ENCODE measurements around the gene HSDL1. TPM values are rescaled to one million over a fixed set of nuclear protein-coding genes. Genes with fewer than 3 reads are reported as not detected.
"Not testable (repeated sequence)": the region's sequence is repeated elsewhere in the genome, so short reads cannot be mapped to it uniquely, and the experiment has no call there.

HSDL1 gene
- total and polyA plus RNA-seq, 4 donors: 3.0 to 9.6 (median 5.3) TPM

DNA sequence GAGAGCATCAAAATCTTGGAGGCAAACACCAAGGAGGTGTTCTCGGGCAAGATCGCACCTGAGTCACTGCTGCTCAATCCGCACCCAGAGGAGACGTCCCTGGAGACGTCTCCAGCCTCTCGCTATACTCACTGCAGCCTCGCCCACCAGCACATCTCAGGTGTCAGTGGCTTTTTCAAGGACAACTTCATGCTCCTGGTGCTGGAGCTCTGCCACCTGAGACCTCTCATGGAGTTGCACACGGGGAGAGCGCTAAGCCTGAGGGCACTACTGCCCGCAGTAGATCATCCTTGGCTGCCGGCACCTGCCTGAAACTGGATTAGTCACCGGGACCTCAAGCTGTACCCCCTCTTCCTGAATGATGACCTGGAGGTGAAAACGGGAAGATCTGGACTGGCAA lies 25.6 kb downstream of the HSDL1 start:
- no peaks in the 10 kb centered on the region for H3K27me3 ChIP-seq (ENCODE audit: control insufficient read depth in 4 of 4, insufficient read depth in 4 of 4, low read length in 3 of 4)
- TF ChIP-seq, protein P1, sequence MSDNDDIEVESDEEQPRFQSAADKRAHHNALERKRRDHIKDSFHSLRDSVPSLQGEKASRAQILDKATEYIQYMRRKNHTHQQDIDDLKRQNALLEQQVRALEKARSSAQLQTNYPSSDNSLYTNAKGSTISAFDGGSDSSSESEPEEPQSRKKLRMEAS (IDR thresholded peaks at IDR 0.05): no peak
- TF ChIP-seq, protein P2, sequence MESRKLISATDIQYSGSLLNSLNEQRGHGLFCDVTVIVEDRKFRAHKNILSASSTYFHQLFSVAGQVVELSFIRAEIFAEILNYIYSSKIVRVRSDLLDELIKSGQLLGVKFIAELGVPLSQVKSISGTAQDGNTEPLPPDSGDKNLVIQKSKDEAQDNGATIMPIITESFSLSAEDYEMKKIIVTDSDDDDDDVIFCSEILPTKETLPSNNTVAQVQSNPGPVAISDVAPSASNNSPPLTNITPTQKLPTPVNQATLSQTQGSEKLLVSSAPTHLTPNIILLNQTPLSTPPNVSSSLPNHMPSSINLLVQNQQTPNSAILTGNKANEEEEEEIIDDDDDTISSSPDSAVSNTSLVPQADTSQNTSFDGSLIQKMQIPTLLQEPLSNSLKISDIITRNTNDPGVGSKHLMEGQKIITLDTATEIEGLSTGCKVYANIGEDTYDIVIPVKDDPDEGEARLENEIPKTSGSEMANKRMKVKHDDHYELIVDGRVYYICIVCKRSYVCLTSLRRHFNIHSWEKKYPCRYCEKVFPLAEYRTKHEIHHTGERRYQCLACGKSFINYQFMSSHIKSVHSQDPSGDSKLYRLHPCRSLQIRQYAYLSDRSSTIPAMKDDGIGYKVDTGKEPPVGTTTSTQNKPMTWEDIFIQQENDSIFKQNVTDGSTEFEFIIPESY (IDR thresholded peaks at IDR 0.05): no peak
- no peak for TF ChIP-seq RAD21 (IDR thresholded peaks at IDR 0.05)
- no peak for TF ChIP-seq EGR1 (IDR thresholded peaks at IDR 0.05; ENCODE audit: low read depth in 2 of 2)
- TF ChIP-seq TAF1 (conservative IDR thresholded peaks at IDR 0.05): no peak
- TF ChIP-seq, protein P3, sequence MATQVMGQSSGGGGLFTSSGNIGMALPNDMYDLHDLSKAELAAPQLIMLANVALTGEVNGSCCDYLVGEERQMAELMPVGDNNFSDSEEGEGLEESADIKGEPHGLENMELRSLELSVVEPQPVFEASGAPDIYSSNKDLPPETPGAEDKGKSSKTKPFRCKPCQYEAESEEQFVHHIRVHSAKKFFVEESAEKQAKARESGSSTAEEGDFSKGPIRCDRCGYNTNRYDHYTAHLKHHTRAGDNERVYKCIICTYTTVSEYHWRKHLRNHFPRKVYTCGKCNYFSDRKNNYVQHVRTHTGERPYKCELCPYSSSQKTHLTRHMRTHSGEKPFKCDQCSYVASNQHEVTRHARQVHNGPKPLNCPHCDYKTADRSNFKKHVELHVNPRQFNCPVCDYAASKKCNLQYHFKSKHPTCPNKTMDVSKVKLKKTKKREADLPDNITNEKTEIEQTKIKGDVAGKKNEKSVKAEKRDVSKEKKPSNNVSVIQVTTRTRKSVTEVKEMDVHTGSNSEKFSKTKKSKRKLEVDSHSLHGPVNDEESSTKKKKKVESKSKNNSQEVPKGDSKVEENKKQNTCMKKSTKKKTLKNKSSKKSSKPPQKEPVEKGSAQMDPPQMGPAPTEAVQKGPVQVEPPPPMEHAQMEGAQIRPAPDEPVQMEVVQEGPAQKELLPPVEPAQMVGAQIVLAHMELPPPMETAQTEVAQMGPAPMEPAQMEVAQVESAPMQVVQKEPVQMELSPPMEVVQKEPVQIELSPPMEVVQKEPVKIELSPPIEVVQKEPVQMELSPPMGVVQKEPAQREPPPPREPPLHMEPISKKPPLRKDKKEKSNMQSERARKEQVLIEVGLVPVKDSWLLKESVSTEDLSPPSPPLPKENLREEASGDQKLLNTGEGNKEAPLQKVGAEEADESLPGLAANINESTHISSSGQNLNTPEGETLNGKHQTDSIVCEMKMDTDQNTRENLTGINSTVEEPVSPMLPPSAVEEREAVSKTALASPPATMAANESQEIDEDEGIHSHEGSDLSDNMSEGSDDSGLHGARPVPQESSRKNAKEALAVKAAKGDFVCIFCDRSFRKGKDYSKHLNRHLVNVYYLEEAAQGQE (IDR thresholded peaks at IDR 0.05): no peak
- no peak for TF ChIP-seq RXRA (IDR thresholded peaks at IDR 0.05)
- no peak for TF ChIP-seq FOXA2 (IDR thresholded peaks at IDR 0.05)
- TF ChIP-seq YY1 (IDR thresholded peaks at IDR 0.05): no peak
- TF ChIP-seq, protein P4, sequence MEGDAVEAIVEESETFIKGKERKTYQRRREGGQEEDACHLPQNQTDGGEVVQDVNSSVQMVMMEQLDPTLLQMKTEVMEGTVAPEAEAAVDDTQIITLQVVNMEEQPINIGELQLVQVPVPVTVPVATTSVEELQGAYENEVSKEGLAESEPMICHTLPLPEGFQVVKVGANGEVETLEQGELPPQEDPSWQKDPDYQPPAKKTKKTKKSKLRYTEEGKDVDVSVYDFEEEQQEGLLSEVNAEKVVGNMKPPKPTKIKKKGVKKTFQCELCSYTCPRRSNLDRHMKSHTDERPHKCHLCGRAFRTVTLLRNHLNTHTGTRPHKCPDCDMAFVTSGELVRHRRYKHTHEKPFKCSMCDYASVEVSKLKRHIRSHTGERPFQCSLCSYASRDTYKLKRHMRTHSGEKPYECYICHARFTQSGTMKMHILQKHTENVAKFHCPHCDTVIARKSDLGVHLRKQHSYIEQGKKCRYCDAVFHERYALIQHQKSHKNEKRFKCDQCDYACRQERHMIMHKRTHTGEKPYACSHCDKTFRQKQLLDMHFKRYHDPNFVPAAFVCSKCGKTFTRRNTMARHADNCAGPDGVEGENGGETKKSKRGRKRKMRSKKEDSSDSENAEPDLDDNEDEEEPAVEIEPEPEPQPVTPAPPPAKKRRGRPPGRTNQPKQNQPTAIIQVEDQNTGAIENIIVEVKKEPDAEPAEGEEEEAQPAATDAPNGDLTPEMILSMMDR (IDR thresholded peaks at IDR 0.05; ENCODE audit: low read depth, low read length, missing input control): no peak
- TF ChIP-seq HNF4A (conservative IDR thresholded peaks at IDR 0.05): no peak
- no peak for TF ChIP-seq SP1 (IDR thresholded peaks at IDR 0.05)
- TF ChIP-seq, protein P5, sequence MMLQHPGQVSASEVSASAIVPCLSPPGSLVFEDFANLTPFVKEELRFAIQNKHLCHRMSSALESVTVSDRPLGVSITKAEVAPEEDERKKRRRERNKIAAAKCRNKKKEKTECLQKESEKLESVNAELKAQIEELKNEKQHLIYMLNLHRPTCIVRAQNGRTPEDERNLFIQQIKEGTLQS (IDR thresholded peaks at IDR 0.05): no peak
- WGBS: 91% methylated on average over 13 of the region's 13 CpGs
- no peak overlapping the region for H3K9ac ChIP-seq (ENCODE audit: low read depth in 1 of 2, low read length in 2 of 2)
- H3K27ac ChIP-seq (ENCODE audit: low read depth in 1 of 2, low read length in 2 of 2): no peak overlapping the region
- peaks cover 0 to 4% (median 1%) of the 10 kb centered on the region in 4 donors for H3K36me3 ChIP-seq (ENCODE audit: control insufficient read depth in 4 of 4, insufficient read depth in 3 of 4, low read depth in 1 of 4, low read length in 3 of 4)
- no peak for DNase-seq (ENCODE audit: low spot score)
- peaks cover 8 to 18% (median 13%) of the 10 kb centered on the region in 4 donors for H3K4me1 ChIP-seq (ENCODE audit: control insufficient read depth in 4 of 4, insufficient read depth in 4 of 4, low read length in 3 of 4)
- H3K4me3 ChIP-seq (ENCODE audit: low read depth in 1 of 3, low read length in 3 of 3): no peak overlapping the region
- H3K9me3 ChIP-seq (ENCODE audit: control insufficient read depth in 4 of 4, low read length in 3 of 4): no peaks in the 10 kb centered on the region

DNA sequence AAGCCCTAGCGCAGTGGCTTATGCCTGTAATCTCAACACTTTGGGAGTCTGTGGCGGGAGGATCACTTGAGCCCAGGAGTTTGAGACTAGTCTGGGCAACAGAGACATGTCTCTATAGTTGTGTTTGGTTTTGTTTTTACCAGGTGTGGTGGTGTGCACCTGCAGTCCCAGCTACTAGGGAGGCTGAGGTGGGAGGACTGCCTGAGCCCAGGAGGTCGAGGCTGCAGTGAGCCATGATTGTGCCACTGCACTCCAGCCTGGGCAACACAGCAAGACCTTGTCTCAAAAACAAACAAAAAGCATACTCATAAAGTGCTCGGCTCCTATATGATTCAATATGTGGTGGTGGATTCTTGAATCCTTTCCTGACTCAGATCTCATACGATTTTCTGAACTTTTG lies 26.7 kb downstream of the HSDL1 start:
- DNase-seq (ENCODE audit: low spot score); H3K36me3 ChIP-seq (ENCODE audit: control insufficient read depth in 4 of 4, insufficient read depth in 3 of 4, low read depth in 1 of 4, low read length in 3 of 4); H3K27me3 ChIP-seq (ENCODE audit: control insufficient read depth in 4 of 4, insufficient read depth in 4 of 4, low read length in 3 of 4); H3K4me3 ChIP-seq (ENCODE audit: low read depth in 1 of 3, low read length in 3 of 3); H3K9me3 ChIP-seq (ENCODE audit: control insufficient read depth in 4 of 4, low read length in 3 of 4); H3K27ac ChIP-seq (ENCODE audit: low read depth in 1 of 2, low read length in 2 of 2); H3K9ac ChIP-seq (ENCODE audit: low read depth in 1 of 2, low read length in 2 of 2): not testable (repeated sequence)
- peaks cover 8 to 18% (median 13%) of the 10 kb centered on the region in 4 donors for H3K4me1 ChIP-seq (ENCODE audit: control insufficient read depth in 4 of 4, insufficient read depth in 4 of 4, low read length in 3 of 4)
- WGBS: 95% methylated on average over 5 of the region's 5 CpGs
